ENCODE results near the gene OR52E4.

Gene OR52E4

DNA sequence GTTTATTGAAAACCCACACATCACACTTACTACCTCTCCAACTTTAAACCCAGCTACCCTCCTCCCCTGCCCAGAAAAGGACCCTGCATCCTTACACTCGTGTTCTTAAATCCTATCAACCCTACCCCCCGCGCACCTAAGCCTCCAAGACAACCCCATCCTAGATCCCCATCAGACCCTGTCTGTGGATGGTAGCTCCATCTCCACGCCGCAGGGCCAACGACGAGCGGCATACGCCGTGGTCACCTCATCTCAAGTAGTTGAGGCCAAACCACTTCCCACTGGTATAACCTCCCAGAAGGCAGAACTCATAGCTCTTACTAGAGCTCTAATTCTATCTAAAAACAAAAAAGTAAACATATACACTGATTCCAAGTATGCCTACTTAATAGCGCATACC lies 52.2 kb downstream of the OR52E4 start:
- TF ChIP-seq TEAD4 (IDR thresholded peaks at IDR 0.05) (no peak), EGR1 (IDR thresholded peaks at IDR 0.05) (no peak), ZBTB7A (IDR thresholded peaks at IDR 0.05; ENCODE audit: low read depth) (no peak), EP300 (IDR thresholded peaks at IDR 0.05; ENCODE audit: borderline replicate concordance) (no peak), FOXM1 (IDR thresholded peaks at IDR 0.05; ENCODE audit: borderline replicate concordance, low read depth) (no peak), TCF12 (IDR thresholded peaks at IDR 0.05; ENCODE audit: low read depth) (no peak), CREB1 (IDR thresholded peaks at IDR 0.05; ENCODE audit: low read depth) (no peak), RAD21 (IDR thresholded peaks at IDR 0.05; ENCODE audit: low read depth) (no peak), YY1 (IDR thresholded peaks at IDR 0.05; ENCODE audit: low read depth) (no peak), TAF1 (IDR thresholded peaks at IDR 0.05; ENCODE audit: low read depth) (no peak), CEBPB (IDR thresholded peaks at IDR 0.05) (no peak), NFIC (IDR thresholded peaks at IDR 0.05) (no peak)
- TF ChIP-seq, protein P1, sequence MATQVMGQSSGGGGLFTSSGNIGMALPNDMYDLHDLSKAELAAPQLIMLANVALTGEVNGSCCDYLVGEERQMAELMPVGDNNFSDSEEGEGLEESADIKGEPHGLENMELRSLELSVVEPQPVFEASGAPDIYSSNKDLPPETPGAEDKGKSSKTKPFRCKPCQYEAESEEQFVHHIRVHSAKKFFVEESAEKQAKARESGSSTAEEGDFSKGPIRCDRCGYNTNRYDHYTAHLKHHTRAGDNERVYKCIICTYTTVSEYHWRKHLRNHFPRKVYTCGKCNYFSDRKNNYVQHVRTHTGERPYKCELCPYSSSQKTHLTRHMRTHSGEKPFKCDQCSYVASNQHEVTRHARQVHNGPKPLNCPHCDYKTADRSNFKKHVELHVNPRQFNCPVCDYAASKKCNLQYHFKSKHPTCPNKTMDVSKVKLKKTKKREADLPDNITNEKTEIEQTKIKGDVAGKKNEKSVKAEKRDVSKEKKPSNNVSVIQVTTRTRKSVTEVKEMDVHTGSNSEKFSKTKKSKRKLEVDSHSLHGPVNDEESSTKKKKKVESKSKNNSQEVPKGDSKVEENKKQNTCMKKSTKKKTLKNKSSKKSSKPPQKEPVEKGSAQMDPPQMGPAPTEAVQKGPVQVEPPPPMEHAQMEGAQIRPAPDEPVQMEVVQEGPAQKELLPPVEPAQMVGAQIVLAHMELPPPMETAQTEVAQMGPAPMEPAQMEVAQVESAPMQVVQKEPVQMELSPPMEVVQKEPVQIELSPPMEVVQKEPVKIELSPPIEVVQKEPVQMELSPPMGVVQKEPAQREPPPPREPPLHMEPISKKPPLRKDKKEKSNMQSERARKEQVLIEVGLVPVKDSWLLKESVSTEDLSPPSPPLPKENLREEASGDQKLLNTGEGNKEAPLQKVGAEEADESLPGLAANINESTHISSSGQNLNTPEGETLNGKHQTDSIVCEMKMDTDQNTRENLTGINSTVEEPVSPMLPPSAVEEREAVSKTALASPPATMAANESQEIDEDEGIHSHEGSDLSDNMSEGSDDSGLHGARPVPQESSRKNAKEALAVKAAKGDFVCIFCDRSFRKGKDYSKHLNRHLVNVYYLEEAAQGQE (IDR thresholded peaks at IDR 0.05; ENCODE audit: low read depth), result no peak
- TF ChIP-seq, protein P2, sequence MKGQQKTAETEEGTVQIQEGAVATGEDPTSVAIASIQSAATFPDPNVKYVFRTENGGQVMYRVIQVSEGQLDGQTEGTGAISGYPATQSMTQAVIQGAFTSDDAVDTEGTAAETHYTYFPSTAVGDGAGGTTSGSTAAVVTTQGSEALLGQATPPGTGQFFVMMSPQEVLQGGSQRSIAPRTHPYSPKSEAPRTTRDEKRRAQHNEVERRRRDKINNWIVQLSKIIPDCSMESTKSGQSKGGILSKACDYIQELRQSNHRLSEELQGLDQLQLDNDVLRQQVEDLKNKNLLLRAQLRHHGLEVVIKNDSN (IDR thresholded peaks at IDR 0.05), result no peak
- TF ChIP-seq, protein P3, sequence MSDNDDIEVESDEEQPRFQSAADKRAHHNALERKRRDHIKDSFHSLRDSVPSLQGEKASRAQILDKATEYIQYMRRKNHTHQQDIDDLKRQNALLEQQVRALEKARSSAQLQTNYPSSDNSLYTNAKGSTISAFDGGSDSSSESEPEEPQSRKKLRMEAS (IDR thresholded peaks at IDR 0.05), result no peak

DNA sequence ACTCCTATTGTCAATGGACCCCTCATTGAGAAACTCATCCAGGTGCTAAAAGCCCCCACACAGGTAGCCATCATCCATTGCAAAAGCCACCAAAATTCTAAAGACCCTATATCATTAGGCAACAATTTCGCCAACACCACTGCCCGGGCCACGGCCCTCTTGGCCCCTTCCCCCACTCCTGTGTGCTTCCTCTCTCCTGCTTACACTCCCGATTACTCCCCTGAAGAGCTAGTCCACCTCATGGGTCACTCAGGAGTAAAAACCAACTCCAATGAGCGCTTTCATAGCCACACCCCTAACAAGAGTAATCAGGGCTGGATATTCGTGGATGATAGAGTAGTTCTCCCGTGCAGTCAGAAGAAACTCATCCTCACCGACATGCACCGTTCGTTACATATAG lies 52.7 kb downstream of the OR52E4 start:
- TF ChIP-seq, protein P2 (IDR thresholded peaks at IDR 0.05), result no peak
- TF ChIP-seq YY1 (IDR thresholded peaks at IDR 0.05; ENCODE audit: low read depth) (no peak), ZBTB7A (IDR thresholded peaks at IDR 0.05; ENCODE audit: low read depth) (no peak), EGR1 (IDR thresholded peaks at IDR 0.05) (no peak), TCF12 (IDR thresholded peaks at IDR 0.05; ENCODE audit: low read depth) (no peak), RAD21 (IDR thresholded peaks at IDR 0.05; ENCODE audit: low read depth) (no peak), TAF1 (IDR thresholded peaks at IDR 0.05; ENCODE audit: low read depth) (no peak), NFIC (IDR thresholded peaks at IDR 0.05) (no peak), CREB1 (IDR thresholded peaks at IDR 0.05; ENCODE audit: low read depth) (no peak), FOXM1 (IDR thresholded peaks at IDR 0.05; ENCODE audit: borderline replicate concordance, low read depth) (no peak), EP300 (IDR thresholded peaks at IDR 0.05; ENCODE audit: borderline replicate concordance) (no peak), CEBPB (IDR thresholded peaks at IDR 0.05) (no peak), TEAD4 (IDR thresholded peaks at IDR 0.05) (no peak)
- TF ChIP-seq, protein P1 (IDR thresholded peaks at IDR 0.05; ENCODE audit: low read depth), result no peak
- TF ChIP-seq, protein P3 (IDR thresholded peaks at IDR 0.05), result no peak

Measured in Ishikawa (cell line).